GM23338 (cell line): ENCODE measurements around the gene OR8A1. TPM values are rescaled to one million over a fixed set of nuclear protein-coding genes. Genes with fewer than 3 reads are reported as not detected.

ENCODE experiments used
- ATAC-seq: fragments of 200-7000 bp; cut with Tn5 transposase; 3 replicates; pipeline ENCODE4 v1.9.1; 2020
- DNase-seq: peaks from one replicate; pipeline ENCODE4 v3.0.0-alpha.2; 2015; ENCODE audit warnings: low spot score
- H2AFZ ChIP-seq: fragments of 200-600 bp; sonication (generic); 2 replicates; pipeline ENCODE4 v1.8.0; 2016; ENCODE audit warnings: antibody characterized with exemption, mild to moderate bottlenecking, moderate library complexity
- H3F3A ChIP-seq: fragments of 200-600 bp; sonication (generic); replicated peaks from 2 replicates; pipeline ENCODE4 v1.8.0; 2017; ENCODE audit warnings: antibody characterized with exemption, mixed run types, low read depth
- H3K27ac ChIP-seq: fragments of 200-600 bp; sonication (generic); 2 replicates; pipeline ENCODE4 v1.6.1; 2016; ENCODE audit warnings: low read depth
- H3K27me3 ChIP-seq: fragments of 200-600 bp; sonication (generic); 2 replicates; pipeline ENCODE4 v1.8.0; 2016; ENCODE audit warnings: mild to moderate bottlenecking, mixed run types, moderate library complexity; ENCODE audit not compliant: insufficient read depth
- H3K36me3 ChIP-seq: fragments of 200-600 bp; sonication (generic); 2 replicates; pipeline ENCODE4 v1.8.0; 2016; ENCODE audit warnings: mild to moderate bottlenecking; ENCODE audit not compliant: insufficient read depth
- H3K4me1 ChIP-seq: fragments of 200-600 bp; sonication (generic); 2 replicates; pipeline ENCODE4 v1.8.0; 2016; ENCODE audit warnings: mild to moderate bottlenecking, moderate library complexity; ENCODE audit not compliant: insufficient read depth
- H3K4me2 ChIP-seq: fragments of 200-600 bp; sonication (generic); 2 replicates; pipeline ENCODE4 v1.7.1; 2017; ENCODE audit warnings: mixed run types
- H3K4me3 ChIP-seq: fragments of 200-600 bp; sonication (generic); 2 replicates; pipeline ENCODE4 v1.6.1; 2016; ENCODE audit warnings: mixed run types
- H3K79me2 ChIP-seq: fragments of 200-600 bp; sonication (generic); replicated peaks from 2 replicates; pipeline ENCODE4 v1.8.0; 2017; ENCODE audit warnings: mild to moderate bottlenecking; ENCODE audit not compliant: insufficient read depth
- H3K9me2 ChIP-seq: fragments of 200-600 bp; sonication (generic); 2 replicates; pipeline ENCODE4 v1.8.0; 2017; ENCODE audit not compliant: insufficient read depth
- H4K20me1 ChIP-seq: fragments of 200-600 bp; sonication (generic); replicated peaks from 2 replicates; pipeline ENCODE4 v1.8.0; 2017; ENCODE audit warnings: mild to moderate bottlenecking; ENCODE audit not compliant: insufficient read depth
- H3K27ac Mint-ChIP-seq: 2 replicates; pipeline ENCODE4 v1.8.0; 2020; ENCODE audit warnings: inconsistent platforms, mild to moderate bottlenecking, moderate library complexity, mixed read lengths
- H3K27me3 Mint-ChIP-seq: 3 replicates; pipeline ENCODE4 v1.8.0; 2022; ENCODE audit warnings: low read depth, mild to moderate bottlenecking, moderate library complexity, mixed read lengths, inconsistent platforms; ENCODE audit not compliant: insufficient read depth, poor library complexity
- H3K36me3 Mint-ChIP-seq: 3 replicates; pipeline ENCODE4 v1.8.0; 2021; ENCODE audit warnings: low read depth, mild to moderate bottlenecking, inconsistent platforms, moderate library complexity, mixed read lengths
- H3K4me1 Mint-ChIP-seq: 3 replicates; pipeline ENCODE4 v1.8.0; 2020; ENCODE audit warnings: mild to moderate bottlenecking, inconsistent platforms, mixed read lengths
- H3K4me3 Mint-ChIP-seq: 3 replicates; pipeline ENCODE4 v1.8.0; 2021; ENCODE audit warnings: moderate library complexity, mild to moderate bottlenecking, inconsistent platforms, mixed read lengths
- H3K9me3 Mint-ChIP-seq: 3 replicates; pipeline ENCODE4 v1.8.0; 2020; ENCODE audit warnings: moderate library complexity, mild to moderate bottlenecking, inconsistent platforms, mixed read lengths
- CREB1 ChIP-seq: fragments of 250-450 bp; sonication (Bioruptor Pico); IDR thresholded peaks from 2 replicates; pipeline ENCODE4 v1.5.0; 2020; ENCODE audit warnings: low read depth, mild to moderate bottlenecking, moderate library complexity
- EZH2 ChIP-seq: fragments of 200-600 bp; sonication (generic); IDR thresholded peaks from one replicate; pipeline ENCODE4 v1.8.0; 2017; ENCODE audit warnings: antibody characterized with exemption, mild to moderate bottlenecking, low read depth; ENCODE audit not compliant: unreplicated experiment
- EZH2phosphoT487 ChIP-seq: fragments of 200-600 bp; sonication (generic); IDR thresholded peaks from one replicate; pipeline ENCODE4 v1.8.1; 2018; ENCODE audit warnings: antibody characterized with exemption; ENCODE audit not compliant: unreplicated experiment
- JUNB ChIP-seq: IDR thresholded peaks from one replicate; pipeline ENCODE4 v1.6.1; 2016; ENCODE audit warnings: antibody characterized with exemption; ENCODE audit not compliant: unreplicated experiment
- NANOG ChIP-seq: IDR thresholded peaks from 2 replicates; pipeline ENCODE4 v1.6.1; 2016; ENCODE audit warnings: antibody characterized with exemption, borderline replicate concordance
- POLR2AphosphoS5 ChIP-seq: IDR thresholded peaks from 2 replicates; pipeline ENCODE4 v1.6.1; 2016; ENCODE audit warnings: antibody characterized with exemption, low read depth
- ZNF114 ChIP-seq: fragments of 250-450 bp; sonication (Bioruptor Pico); IDR thresholded peaks from 2 replicates; pipeline ENCODE4 v1.5.0; 2020; ENCODE audit warnings: mild to moderate bottlenecking, moderate library complexity
- ZNF331 ChIP-seq: fragments of 250-450 bp; sonication (Bioruptor Pico); IDR thresholded peaks from 2 replicates; pipeline ENCODE4 v1.5.0; 2020; ENCODE audit warnings: low read depth, mild to moderate bottlenecking, moderate library complexity
- polyA plus RNA-seq: library from polyadenylated mRNA; unstranded; fragments of >200 nt; fragmentation: Nextera tagmentation; extraction: Ambion mirVana; gene quantifications from 2 replicates; pipeline ENCODE4 v1.2.1, GENCODE V29; 2016
- total RNA-seq: library from RNA; depleted of rRNA; stranded (reverse); fragments of >200 nt; shearing (Covaris generic); gene quantifications from 2 replicates; pipeline ENCODE4 v1.2.3, GENCODE V29; 2014
- TF ChIP-seq, protein P1 (sequence below): IDR thresholded peaks from one replicate; pipeline ENCODE4 v1.6.1; 2018; ENCODE audit warnings: antibody characterized with exemption; ENCODE audit not compliant: unreplicated experiment
- TF ChIP-seq, protein P2 (sequence below), 2 experiments: fragments of 200-600 bp in 1 of 2; sonication (generic) in 1 of 2; conservative IDR thresholded peaks; 2 replicates each; pipeline versions ENCODE4 v1.5.1 to v1.6.1; 2016 to 2017; ENCODE audit warnings: antibody characterized with exemption in 2 of 2, low read depth in 2 of 2, mild to moderate bottlenecking in 2 of 2, moderate library complexity in 1 of 2
- TF ChIP-seq, protein P3 (sequence below): IDR thresholded peaks from 2 replicates; pipeline ENCODE4 v1.6.1; 2016; ENCODE audit warnings: antibody characterized with exemption

Gene OR8A1
- total and polyA plus RNA-seq, 2 experiments from 2014 or later: not detected

DNA sequence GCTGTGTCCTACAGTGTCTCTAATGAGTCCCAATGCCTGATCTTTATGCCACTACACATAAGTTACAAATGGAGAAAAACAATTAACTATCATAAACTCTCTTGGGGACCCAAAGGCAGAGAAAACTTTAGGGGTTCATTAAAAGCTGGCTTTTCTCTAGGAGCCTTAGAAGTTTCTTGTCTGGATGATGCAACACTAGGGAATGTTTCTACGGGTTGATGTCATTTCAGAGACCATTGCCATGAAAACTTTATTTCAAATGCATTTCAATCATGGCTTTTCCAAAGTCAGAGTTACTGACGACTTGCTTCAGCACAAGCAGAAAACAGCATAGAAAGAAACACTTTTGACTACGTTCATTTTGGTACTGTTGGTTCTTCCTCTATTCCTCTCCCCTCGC lies 17.8 kb upstream of the OR8A1 start (continued):
- no peak for TF ChIP-seq CREB1
- no peak for TF ChIP-seq POLR2AphosphoS5
- no peak for TF ChIP-seq JUNB
- TF ChIP-seq, protein P1, sequence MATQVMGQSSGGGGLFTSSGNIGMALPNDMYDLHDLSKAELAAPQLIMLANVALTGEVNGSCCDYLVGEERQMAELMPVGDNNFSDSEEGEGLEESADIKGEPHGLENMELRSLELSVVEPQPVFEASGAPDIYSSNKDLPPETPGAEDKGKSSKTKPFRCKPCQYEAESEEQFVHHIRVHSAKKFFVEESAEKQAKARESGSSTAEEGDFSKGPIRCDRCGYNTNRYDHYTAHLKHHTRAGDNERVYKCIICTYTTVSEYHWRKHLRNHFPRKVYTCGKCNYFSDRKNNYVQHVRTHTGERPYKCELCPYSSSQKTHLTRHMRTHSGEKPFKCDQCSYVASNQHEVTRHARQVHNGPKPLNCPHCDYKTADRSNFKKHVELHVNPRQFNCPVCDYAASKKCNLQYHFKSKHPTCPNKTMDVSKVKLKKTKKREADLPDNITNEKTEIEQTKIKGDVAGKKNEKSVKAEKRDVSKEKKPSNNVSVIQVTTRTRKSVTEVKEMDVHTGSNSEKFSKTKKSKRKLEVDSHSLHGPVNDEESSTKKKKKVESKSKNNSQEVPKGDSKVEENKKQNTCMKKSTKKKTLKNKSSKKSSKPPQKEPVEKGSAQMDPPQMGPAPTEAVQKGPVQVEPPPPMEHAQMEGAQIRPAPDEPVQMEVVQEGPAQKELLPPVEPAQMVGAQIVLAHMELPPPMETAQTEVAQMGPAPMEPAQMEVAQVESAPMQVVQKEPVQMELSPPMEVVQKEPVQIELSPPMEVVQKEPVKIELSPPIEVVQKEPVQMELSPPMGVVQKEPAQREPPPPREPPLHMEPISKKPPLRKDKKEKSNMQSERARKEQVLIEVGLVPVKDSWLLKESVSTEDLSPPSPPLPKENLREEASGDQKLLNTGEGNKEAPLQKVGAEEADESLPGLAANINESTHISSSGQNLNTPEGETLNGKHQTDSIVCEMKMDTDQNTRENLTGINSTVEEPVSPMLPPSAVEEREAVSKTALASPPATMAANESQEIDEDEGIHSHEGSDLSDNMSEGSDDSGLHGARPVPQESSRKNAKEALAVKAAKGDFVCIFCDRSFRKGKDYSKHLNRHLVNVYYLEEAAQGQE: no peak
- TF ChIP-seq, protein P2, sequence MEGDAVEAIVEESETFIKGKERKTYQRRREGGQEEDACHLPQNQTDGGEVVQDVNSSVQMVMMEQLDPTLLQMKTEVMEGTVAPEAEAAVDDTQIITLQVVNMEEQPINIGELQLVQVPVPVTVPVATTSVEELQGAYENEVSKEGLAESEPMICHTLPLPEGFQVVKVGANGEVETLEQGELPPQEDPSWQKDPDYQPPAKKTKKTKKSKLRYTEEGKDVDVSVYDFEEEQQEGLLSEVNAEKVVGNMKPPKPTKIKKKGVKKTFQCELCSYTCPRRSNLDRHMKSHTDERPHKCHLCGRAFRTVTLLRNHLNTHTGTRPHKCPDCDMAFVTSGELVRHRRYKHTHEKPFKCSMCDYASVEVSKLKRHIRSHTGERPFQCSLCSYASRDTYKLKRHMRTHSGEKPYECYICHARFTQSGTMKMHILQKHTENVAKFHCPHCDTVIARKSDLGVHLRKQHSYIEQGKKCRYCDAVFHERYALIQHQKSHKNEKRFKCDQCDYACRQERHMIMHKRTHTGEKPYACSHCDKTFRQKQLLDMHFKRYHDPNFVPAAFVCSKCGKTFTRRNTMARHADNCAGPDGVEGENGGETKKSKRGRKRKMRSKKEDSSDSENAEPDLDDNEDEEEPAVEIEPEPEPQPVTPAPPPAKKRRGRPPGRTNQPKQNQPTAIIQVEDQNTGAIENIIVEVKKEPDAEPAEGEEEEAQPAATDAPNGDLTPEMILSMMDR (conservative IDR thresholded peaks at IDR 0.05; ENCODE audit: low read depth in 2 of 2): no peak
- no peak for TF ChIP-seq ZNF331 (CRISPR knock-in tag)

DNA sequence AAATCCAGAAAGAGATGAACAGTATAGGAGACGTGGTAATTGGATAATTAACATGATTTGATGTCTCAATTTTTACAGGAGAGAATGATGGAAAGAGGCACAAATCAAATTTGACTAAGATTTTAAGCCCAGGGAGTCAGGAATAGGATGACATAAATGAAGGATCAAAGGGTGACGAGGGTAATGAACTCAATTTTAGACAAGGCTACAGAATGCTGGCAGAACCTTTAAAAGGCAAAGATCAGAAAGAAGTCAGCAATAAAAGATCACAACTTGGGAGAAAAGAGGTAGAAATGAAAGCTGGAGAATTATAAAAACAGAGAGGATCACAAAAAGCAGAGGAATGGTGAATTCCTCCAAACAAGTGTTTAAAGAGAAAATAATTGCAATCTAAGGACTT lies 13.0 kb upstream of the OR8A1 start:
- Histone ChIP-seq H3K4me3 (no peak overlapping the region), H2AFZ (no peak overlapping the region)
- ATAC-seq: no peak

More for the DNA sequence above, 13.0 kb upstream of the OR8A1 start:
- Mint-ChIP-seq H3K4me3 (no peak overlapping the region), H3K36me3 (no peaks in the 10 kb centered on the region), H3K4me1 (no peaks in the 10 kb centered on the region), H3K9me3 (peaks cover 5% of the 10 kb centered on the region; the same call in 2 of the 3 replicates), H3K27me3 (peaks cover 4% of the 10 kb centered on the region), H3K27ac (no peak overlapping the region)
- no peaks in the 10 kb centered on the region for H3K79me2 ChIP-seq
- no peaks in the 10 kb centered on the region for H4K20me1 ChIP-seq
- no peaks in the 10 kb centered on the region for H3K4me1 ChIP-seq
- no peak overlapping the region for H3K27ac ChIP-seq
- H3K9me2 ChIP-seq: no peaks in the 10 kb centered on the region
- H3K36me3 ChIP-seq: no peaks in the 10 kb centered on the region
- H3K27me3 ChIP-seq: no peaks in the 10 kb centered on the region
- TF ChIP-seq, protein P3, sequence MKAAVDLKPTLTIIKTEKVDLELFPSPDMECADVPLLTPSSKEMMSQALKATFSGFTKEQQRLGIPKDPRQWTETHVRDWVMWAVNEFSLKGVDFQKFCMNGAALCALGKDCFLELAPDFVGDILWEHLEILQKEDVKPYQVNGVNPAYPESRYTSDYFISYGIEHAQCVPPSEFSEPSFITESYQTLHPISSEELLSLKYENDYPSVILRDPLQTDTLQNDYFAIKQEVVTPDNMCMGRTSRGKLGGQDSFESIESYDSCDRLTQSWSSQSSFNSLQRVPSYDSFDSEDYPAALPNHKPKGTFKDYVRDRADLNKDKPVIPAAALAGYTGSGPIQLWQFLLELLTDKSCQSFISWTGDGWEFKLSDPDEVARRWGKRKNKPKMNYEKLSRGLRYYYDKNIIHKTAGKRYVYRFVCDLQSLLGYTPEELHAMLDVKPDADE: no peak
- TF ChIP-seq EZH2: no peak
- no peak for TF ChIP-seq CREB1
- TF ChIP-seq, protein P2 (conservative IDR thresholded peaks at IDR 0.05; ENCODE audit: low read depth in 2 of 2): no peak
- no peak for TF ChIP-seq POLR2AphosphoS5
- TF ChIP-seq EZH2phosphoT487: no peak
- TF ChIP-seq JUNB: no peak
- TF ChIP-seq, protein P1: no peak
- TF ChIP-seq ZNF114 (CRISPR knock-in tag): no peak
- TF ChIP-seq NANOG: no peak
- H3K4me2 ChIP-seq: no peak overlapping the region
- no peaks in the 10 kb centered on the region for H3F3A ChIP-seq
- no peak for DNase-seq
